Measurements from ENCODE around the gene CNOT10. TPM values are rescaled to one million over a fixed set of nuclear protein-coding genes. Genes with fewer than 3 reads are reported as not detected.
"Not testable (repeated sequence)": the region's sequence is repeated elsewhere in the genome, so short reads cannot be mapped to it uniquely, and the experiment has no call there.

Gene CNOT10
- total RNA-seq, 1 donor from 2014 or later = 22.5 TPM

- DNase-seq (ENCODE audit: low read depth in 2 of 2) = no peak
Observed at GRCh38 chr3:32757618-32758374, 72.8 kb downstream of the CNOT10 start.

DNA sequence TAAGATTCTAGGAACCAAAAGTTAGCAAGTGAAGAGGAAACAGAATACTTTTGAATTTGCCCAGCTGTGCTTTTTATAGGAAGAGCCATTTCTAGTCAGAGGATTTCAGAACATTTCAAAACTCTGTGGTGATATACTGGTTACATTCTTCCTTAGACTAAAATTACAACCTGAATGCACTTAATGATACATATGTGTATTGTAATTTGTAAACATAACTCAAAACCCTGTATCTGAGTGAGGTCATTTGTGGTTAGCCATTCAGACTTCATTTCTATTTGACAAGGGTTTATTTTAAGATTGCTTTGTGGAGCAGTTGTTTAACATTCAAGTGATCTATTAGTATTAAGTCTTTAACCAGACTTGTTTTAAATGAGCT is 73.4 kb downstream of the CNOT10 start:
- DNase-seq (ENCODE audit: low read depth in 2 of 2) = no peak

GRCh38 chr3:32759342-32759741 is 74.4 kb downstream of the CNOT10 start:
- no peak for DNase-seq (ENCODE audit: low read depth in 2 of 2)

GRCh38 chr3:32764481-32764880 is 79.5 kb downstream of the CNOT10 start:
- DNase-seq (ENCODE audit: low read depth in 2 of 2) = no peak

DNA sequence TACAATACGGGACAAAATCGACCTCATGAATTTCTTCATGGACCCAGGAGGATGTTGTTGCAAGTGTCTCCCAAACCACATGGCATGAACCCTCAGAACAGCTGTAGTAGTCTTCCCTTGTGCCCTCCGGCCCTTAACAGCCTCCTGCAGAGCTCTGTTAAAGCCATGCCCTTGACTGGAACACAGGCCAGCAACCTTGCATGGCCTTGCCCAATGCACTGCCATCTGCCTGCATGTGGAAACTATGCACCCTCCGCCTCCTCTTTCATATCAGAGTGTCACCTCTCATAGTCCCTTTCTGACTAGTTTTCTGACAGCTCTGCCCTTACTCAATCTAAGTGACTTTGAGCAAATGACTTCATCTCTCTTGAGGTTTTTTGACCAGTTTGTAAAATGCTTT is 93.4 kb downstream of the CNOT10 start:
- no peak for DNase-seq (ENCODE audit: low read depth in 2 of 2)

DNA sequence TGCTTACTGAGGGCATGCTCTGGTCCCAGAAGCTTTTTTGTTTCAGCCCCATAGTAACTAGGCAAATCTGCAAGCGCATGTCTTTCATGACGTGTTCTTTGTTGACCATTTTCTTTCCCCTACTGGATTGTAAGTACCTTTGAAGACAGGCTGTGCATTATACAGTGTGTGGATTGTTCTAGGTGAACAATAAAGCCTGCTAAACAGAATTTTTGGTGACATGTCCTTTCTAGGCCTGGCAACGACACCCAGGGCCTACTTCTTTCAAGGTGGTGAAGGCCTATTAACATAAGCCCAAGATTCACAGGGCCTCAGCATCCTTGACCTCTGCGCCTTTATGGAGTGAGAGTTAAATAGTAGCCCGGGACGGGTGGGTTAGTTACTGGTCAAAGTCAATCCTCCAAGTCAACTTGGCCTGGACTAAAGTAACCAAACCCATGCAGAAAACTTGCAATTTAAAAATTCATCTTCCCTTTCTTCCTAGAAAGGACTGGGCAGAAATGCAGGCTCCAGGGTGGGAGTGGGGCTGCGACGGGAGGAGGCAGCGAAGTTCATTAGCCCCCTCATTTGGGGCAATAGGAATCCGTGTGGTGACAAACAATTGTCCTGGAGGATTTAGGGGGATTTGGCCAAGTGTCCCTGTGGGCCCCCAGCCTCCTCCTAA is 95.2 kb downstream of the CNOT10 start:
- DNase-seq (ENCODE audit: low read depth in 2 of 2) = no peak

DNA sequence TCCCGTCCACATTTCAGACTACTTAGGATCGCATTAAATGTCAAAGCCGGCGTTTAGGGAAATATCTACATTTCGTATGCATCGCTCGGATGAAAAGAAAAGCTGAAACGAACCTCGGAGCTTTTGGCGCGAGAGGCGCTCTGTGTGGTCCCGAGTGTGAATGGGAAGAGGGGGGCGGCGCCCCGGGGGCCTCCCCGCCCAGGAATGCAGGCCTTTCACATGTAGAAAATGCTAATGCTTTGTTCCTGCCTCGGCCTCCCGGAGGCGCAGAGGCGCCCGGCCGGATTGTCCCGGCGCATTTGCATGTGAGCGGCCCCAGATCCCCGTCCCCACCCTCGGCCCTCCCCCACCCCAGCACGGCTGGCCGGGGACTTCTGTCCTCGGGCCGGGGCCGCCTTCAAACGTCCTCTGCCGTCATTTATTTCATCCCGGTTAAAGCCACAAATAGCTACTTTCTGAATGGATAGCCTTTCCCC is 95.8 kb downstream of the CNOT10 start:
- peak; percentile 20 to 58 for DNase-seq (ENCODE audit: low read depth in 2 of 2)

DNA sequence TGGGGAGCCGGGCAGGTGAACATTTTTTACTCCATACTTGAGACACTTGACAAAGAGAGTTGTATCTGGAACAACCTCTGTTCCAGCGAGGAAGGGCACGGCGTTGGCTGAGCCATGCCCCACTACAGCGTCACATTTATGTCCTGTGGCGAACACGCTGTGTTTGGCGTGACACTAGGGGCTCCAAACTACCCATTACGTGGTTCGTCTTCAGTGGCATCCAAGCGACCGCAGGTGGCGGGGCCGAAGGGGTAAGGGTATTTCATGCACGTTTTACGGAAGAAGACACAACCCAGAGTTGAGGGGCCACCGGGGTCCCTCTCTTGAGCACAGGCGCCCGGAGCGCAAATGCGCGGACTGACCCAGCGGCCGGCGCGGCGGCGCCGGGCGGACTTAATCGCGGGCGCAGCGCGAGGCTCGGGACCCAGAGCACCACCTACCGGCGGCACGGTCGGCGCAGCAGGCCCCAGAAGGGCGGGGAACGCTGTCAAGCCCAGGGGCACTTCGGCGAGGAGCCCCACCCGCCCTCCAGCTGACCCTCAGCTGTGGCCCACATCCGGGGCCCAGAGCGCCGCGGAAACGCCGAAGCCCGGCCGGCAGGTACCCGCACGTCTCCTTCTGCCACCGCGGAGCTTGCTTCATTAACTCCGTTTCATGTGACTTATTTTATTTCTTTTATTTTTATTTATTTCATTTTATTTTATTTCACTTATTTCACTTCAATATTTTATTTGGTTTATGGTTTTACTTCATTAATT is 96.4 kb downstream of the CNOT10 start:
- DNase-seq (ENCODE audit: low read depth in 2 of 2) = peak; percentile 46 to 83

DNA sequence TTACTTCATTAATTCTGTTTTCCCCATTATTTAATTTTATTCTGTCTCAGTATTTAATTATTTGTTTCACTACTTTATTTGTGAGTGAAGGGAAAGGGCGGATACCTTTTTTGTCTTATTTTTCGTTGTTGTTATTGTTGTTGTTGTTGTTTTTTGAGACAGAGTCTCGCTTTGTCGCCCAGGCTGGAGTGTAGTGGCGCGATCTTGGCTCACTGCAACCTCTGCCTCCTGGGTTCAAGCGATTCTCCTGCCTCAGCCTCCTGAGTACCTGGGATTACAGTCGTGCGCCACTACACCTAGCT is 96.9 kb downstream of the CNOT10 start:
- not testable (repeated sequence) for DNase-seq (ENCODE audit: low read depth in 2 of 2)

- DNase-seq (ENCODE audit: low read depth in 2 of 2) = no peak
Observed at GRCh38 chr3:32782407-32782806, 97.4 kb downstream of the CNOT10 start.

GRCh38 chr3:32791833-32792232 is 106.8 kb downstream of the CNOT10 start:
- DNase-seq (ENCODE audit: low read depth in 2 of 2) = no peak

GRCh38 chr3:32794487-32795308 is 109.7 kb downstream of the CNOT10 start:
- DNase-seq (ENCODE audit: low read depth in 2 of 2) = no peak

DNA sequence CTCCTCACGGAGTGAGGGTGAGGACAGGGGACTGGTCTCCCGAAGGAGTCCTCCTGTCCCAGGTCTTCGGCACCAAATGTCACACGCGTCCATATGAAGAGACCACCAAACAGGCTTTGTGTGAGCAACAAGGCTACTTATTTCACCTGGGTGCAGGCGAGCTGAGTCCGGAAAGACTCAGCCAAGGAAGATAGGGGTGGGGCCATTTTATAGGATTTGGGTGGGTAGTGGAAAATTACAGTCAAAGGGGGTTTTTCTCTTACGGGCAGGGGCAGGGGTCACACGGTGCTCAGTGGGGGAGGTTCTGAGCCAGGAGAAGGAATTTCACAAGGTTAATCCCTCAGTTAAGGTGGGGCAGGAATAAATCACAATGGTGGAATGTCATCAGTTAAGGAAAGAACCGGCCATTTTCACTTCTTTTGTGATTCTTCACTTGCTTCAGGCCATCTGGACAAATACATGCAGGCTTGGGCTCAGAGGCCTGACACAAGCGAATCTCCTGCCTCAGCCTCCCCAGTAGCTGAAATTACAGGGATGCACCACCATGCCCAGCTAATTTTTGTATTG is 111.5 kb downstream of the CNOT10 start:
- DNase-seq (ENCODE audit: low read depth in 2 of 2) = not testable (repeated sequence)

DNA sequence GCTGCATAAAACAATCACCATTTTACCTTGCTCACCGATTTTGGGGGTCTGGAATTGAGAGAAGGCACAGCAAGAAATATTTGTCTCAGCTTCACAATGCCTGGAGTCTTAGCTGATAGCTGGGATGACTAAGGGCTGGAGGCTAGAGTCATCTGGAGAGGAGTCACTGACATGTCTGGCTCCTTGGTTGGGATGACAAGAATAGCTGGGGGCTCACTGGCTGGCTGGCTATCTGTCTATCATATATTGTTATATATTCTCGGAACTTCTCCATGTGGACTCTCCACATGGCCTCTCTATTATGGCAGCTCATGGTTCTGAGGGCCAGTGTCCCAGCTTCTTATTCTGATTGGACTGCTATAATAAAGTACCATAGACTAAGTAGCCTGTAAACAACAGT is 112.8 kb downstream of the CNOT10 start:
- DNase-seq (ENCODE audit: low read depth in 2 of 2) = no peak

GRCh38 chr3:32801440-32801839 is 116.5 kb downstream of the CNOT10 start:
- not testable (repeated sequence) for DNase-seq (ENCODE audit: low read depth in 2 of 2)

DNA sequence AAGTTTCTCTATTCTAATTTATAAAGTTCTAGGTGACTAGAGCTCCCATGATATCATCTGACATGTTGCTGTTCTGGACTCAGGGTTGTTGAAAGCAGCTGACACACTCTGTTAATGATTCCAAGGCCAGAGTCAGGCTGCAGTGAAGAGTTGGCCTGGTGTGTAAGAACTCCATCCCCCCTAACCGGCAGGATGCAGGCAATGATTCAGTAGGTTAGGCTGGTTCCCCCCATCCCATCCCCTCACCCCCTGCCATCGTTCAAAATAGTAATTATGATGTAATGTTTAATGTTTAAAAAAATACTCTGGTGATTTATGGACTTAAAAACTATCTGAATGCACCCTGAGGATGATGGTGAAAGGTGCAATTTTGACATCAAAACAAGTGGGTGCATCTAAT is 128.2 kb downstream of the CNOT10 start:
- no peak for DNase-seq (ENCODE audit: low read depth in 2 of 2)

GRCh38 chr3:32814361-32814760 is 129.4 kb downstream of the CNOT10 start:
- no peak for DNase-seq (ENCODE audit: low read depth in 2 of 2)

DNA sequence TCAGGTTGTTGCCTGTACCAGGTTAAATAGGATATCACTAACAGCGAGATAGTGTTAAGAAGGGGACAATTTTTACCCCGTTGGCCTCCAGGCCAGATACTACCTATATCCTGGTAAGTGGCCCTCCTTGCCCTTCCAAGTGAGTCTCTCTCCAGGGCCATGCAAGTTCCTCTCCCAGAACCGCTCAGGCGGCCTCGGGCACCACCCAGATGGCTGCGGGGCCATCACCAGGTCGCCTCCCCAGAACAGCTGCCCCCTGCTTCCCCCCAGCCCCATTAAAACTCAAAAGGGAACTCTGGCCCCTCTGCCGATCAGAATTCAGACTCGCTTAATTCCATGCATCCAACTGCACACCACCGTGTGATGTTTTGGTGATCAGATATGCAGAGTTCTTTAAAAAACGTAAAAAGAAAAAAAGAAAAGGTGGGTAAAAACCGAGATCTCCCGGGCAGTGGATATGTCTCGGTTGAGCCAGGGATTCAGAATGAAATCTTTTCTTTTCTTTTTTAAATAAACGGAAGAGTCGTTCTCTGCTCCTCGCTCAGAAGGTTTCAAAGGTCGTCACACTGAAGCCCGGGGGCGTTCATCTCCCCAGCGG is 131.0 kb downstream of the CNOT10 start:
- DNase-seq (ENCODE audit: low read depth in 2 of 2) = no peak

DNA sequence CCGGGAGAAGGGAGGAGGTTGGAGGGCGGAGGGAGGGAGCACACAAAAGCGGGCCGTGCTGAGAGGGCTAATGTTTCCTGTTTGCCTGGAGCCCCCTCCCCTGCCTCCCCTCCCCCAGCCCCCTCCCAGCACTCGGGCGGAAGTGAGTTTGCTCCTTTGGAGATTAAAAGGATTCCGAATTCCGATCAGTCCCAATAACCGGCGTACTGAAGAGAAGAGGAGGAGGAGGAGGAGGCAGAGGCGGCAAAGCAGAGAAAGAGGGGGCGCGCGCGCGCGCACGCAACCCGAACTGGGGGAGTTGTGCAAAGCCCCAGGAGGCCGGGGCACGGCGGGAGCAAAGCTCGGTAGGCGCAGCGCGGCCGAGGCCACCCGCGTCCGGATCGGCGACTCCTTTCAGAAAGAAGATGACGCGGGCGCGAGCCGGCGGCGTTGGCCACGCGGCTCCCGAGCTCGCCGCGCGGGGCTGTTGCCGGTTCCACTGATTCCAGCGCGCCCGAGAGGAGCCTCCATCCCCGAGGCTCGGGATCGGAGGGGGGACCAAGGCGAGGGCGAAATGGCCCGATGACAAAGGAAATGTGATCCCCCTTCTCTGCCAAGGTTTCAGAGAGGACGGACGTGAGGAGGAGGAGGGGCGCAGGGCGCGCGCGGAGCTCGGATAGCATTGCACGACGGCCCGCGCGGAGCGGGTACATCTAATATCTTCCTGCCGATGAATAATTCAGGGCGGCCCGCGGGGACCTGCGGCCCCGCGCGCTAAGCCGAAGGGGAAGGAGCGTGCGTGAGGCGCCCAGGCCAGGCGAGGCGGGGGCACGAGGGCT is 131.7 kb downstream of the CNOT10 start:
- peak in 1 of 2 donors; percentile 27 for DNase-seq (ENCODE audit: low read depth in 2 of 2)

- peak in 1 of 2 donors; percentile 9 for DNase-seq (ENCODE audit: low read depth in 2 of 2)
Observed at GRCh38 chr3:32817257-32817557, 132.2 kb downstream of the CNOT10 start.
